ENCODE results near the gene CCL22.
"Not testable (repeated sequence)": the region's sequence is repeated elsewhere in the genome, so short reads cannot be mapped to it uniquely, and the experiment has no call there.

The CCL22 gene

GRCh38 chr16:57347858-57348257, 10.7 kb upstream of the CCL22 start:
- no peak for DNase-seq (ENCODE audit: low read depth)

GRCh38 chr16:57348327-57348726, 10.3 kb upstream of the CCL22 start:
- no peak for DNase-seq (ENCODE audit: low read depth)

- DNase-seq (ENCODE audit: low read depth) = no peak
Measured at GRCh38 chr16:57349212-57350031, 9.2 kb upstream of the CCL22 start.

GRCh38 chr16:57352636-57353047, 5.9 kb upstream of the CCL22 start:
- no peak for DNase-seq (ENCODE audit: low read depth)

- DNase-seq (ENCODE audit: low read depth) = no peak
Measured at GRCh38 chr16:57354311-57354710, 4.3 kb upstream of the CCL22 start.

- DNase-seq (ENCODE audit: low read depth) = no peak
Measured at GRCh38 chr16:57355898-57356414, 2.6 kb upstream of the CCL22 start.

- no peak for DNase-seq (ENCODE audit: low read depth)
Measured at GRCh38 chr16:57356547-57356946, 2.0 kb upstream of the CCL22 start.

- DNase-seq (ENCODE audit: low read depth) = no peak
Measured at GRCh38 chr16:57357330-57358085, 1.1 kb upstream of the CCL22 start.

GRCh38 chr16:57358086-57358420, 530 bp upstream of the CCL22 start:
- DNase-seq (ENCODE audit: low read depth) = no peak

GRCh38 chr16:57360321-57360935, 1.8 kb downstream of the CCL22 start:
- DNase-seq (ENCODE audit: low read depth) = no peak

GRCh38 chr16:57361404-57361803, 2.8 kb downstream of the CCL22 start:
- DNase-seq (ENCODE audit: low read depth) = no peak

GRCh38 chr16:57364143-57364542, 5.6 kb downstream of the CCL22 start:
- no peak for DNase-seq (ENCODE audit: low read depth)

- no peak for DNase-seq (ENCODE audit: low read depth)
Measured at GRCh38 chr16:57366544-57367040, 8.0 kb downstream of the CCL22 start.

- DNase-seq (ENCODE audit: low read depth) = no peak
Measured at GRCh38 chr16:57367116-57367752, 8.7 kb downstream of the CCL22 start.

- no peak for DNase-seq (ENCODE audit: low read depth)
Measured at GRCh38 chr16:57371494-57372371, 13.2 kb downstream of the CCL22 start.

GRCh38 chr16:57372372-57373116, 14.0 kb downstream of the CCL22 start, which contains the start of gene CX3CL1:
Gene CX3CL1, plus strand, starts transcription at chr16:57372490. Its CDS starts 79 bp downstream, at chr16:57372569.
- no peak for DNase-seq (ENCODE audit: low read depth)

GRCh38 chr16:57373117-57373947, 14.7 kb downstream of the CCL22 start:
- DNase-seq (ENCODE audit: low read depth) = no peak

GRCh38 chr16:57374067-57374534, 15.5 kb downstream of the CCL22 start:
- DNase-seq (ENCODE audit: low read depth) = peak; percentile 10

GRCh38 chr16:57374925-57375465, 16.4 kb downstream of the CCL22 start:
- DNase-seq (ENCODE audit: low read depth) = not testable (repeated sequence)
